GM18867 (cell line): Measurements from ENCODE around the gene CYB561D1.

Experiments
- ATAC-seq: cut with Tn5 transposase; IDR thresholded peaks from one replicate; pipeline ENCODE4 v1.9.1; 2021; ENCODE audit warnings: mild to moderate bottlenecking, moderate library complexity; ENCODE audit not compliant: unreplicated experiment

CYB561D1 gene

DNA sequence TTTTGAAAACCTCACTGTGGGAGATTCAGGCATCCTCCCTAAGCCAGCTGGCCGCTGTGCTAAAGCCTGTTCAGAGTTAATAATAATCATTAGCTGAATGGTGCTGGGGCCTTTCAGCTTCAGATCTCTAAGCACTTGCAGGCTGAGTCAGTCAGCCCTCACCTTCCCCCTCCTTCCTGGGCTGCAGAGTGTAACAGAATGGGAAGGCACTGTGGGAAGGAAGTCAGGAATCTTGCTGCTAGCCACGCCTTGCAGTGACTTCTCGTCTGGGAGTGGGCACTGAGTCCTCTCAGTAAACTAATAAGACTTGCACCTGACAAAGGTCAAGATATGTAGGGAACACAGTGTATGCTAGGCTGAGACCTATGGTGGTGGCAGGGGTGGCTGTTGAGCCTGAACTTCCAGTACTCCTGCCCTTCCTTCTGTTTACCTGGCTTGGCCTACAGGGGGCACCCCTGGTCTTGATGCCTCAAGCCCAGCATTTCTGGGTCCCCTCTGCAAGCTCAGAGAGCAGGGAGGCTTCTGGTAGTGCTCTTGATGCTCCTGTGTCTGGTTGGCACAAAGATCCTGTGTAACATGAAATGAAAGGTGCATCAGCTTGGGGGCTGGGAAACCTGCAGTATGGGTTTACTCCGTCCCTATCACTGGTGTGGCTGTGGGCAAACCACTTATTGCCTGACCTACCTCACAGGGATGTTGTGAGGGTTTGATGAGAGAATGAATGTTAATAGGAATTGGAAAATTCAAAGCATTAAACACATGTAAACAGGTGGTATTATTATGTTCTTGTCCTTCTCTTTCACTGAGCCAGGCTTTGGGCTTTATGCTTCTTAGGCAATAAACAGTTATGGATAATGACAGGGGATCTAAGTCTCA, 6.0 kb downstream of the CYB561D1 start:
- no peak for ATAC-seq

DNA sequence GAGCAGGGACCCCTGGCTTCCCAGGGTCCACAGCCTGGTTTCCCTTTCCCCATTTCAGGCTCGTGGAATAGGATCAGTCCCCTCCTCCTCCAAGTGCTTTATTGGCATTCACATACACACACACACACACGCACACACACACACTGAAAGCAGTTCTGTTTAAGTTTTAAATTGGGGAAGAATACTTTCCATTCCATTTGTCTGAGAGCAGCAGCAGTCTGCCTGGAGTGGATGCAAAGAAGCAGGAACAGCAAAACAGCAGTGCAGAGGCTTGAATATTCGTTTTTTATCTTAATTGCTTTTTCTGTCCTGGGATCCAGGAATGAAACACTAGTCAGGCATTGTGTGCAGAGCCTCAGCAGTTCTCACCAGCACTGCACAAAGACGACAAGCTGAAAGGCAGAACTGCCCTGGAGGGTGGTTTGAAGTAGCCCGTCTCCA, 7.1 kb downstream of the CYB561D1 start:
- ATAC-seq, result no peak

DNA sequence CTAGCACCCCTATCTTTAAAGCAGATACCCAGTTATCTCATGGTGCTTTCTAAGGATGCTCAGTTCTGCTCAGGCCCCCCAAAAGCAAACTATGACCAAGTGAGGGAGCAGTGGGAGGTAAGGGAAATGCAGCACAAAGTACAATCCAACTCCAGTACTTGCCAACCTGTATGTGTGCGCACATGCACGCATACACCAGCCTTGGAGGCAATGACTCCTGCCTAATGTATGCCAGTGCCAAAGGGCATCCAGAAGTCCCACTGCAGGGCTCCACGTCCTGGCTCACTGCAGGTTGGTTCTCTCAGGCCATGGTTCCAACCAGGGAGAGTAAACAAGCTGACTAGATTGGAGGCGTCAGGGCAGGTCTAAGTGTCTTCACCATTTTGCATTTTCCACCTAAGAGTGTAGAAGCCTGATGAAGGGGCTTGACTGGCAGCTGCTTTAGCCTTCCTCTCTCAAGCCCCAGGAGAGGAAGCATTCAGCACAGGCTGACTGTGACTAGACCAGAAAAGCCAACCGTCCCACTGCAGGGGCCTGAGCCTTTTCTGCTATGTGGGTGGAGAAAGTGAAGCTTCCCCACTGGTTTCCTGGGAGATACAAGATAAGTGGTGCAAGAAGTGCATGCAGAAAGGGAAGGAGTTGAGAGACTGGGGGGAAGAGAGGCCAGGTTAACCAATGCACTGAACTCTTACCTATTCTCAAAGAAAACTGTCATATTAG, 7.9 kb downstream of the CYB561D1 start:
- ATAC-seq, result no peak

DNA sequence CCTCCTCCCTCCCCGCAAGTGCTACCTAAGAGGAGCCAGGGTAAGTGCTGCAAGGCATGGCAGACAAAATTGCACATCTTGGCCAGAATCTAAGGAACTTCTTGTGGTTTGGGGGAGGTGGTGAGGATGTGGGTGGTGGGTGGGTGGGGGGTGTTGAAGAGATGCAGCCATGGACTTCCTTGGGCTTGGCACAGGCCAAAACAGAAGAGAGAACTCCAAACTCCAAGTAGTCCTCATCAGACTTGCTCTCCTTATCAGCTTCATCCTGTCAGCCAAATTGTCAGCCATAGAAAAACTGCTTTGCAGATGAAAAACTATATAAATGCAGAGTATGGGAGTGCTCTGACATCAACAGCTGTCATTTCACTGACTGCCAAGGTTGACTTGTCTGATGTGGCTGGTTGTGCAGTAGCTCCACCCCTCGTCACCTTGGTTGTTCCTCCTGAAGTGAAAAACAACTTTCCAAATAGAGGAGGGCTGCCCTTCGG, 8.5 kb downstream of the CYB561D1 start:
- no peak for ATAC-seq

DNA sequence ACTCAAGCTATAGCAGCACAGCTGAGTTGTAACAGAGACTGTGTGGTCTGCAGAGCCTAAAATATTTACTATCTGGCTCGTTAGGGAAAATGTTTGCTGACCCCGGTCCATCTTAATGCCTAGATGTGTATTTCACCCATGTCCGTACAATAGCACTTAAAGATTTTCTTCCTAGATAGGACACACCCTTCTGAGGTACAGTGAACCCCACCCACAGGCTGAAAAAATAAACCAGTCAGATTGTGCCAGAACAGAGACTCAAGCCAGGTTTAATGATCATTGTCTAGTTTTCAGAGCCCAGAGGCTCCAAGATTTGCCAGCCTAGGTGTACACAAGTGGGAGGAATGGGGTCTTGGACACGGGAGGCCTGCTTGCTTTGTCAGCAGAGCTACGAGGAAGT, 10.0 kb downstream of the CYB561D1 start:
- no peak for ATAC-seq

DNA sequence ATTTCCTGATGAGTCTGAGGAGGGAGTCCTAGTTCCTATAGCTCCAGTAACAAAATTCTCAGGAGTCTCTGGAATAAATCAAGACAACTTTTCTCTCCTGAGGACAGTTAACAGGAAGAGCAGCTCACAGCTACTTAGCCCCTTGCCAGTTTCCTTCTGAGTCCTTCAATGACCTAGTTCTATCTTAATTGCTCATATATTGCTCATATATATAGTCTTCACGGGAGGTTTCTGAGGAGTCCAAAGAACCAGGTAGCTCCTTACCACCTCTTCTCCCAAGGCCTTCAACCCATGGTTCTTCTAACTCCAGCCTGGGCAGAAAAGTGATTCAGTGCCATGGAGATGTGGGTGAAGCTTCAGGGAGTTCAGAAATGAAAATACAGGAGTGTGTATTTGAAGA, 11.1 kb downstream of the CYB561D1 start:
- no peak for ATAC-seq

DNA sequence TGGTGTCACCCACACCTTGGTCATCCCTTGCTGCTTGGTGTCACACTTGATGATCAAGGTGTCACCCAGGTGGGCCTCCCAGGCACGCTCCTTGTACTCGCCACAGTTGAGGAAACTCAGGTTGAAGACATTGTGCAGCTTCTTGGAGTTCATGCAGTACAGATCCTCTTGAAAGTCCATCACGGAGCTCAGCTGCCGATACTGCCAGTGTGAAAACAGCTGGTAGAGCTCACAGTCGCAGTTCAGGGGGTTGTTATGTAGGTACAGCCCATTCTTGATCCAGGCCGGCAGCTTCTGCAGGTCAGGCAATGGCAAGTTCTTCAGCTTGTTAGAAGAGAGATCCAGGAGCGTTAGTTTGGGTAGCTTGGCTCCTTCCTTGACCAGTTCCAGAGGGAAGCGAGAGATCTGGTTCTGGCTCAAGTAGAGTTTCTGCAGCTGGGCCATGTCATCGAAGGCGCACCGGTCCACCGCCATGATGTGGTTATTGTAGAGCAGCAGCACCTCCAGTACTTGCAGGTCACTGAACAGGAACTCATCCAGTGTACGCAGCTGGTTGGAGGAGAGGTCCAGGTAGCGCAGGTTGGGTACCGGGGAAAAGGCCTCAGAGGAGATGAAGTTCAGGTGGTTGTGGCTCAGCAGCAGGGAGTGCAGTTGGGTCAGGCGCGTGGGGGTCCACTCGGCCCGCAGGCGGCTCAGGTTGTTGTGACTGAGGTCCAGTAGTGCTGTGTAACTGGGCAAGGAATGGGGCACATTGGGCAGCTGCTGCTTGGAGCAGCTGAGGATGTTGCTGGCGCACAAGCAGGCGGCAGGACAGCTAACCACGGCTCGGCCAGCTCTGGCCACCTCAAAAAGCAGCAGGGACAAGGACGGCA, 14.3 kb downstream of the CYB561D1 start:
- no peak for ATAC-seq

DNA sequence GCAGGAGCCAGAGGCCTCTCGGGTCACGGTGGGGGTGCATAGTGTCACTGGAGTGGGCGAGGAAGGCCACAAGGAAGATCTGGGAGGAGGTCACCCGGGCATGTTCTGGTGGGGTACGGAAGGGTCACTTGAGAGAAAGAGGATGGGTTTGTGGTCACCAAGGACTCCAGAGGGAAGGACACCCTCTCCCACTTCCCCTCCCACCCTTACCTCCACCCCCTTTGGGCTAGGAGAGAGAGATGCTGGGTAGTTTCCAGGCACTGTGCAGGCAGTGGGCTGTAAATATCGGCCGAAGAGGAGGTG, 14.9 kb downstream of the CYB561D1 start:
- no peak for ATAC-seq

DNA sequence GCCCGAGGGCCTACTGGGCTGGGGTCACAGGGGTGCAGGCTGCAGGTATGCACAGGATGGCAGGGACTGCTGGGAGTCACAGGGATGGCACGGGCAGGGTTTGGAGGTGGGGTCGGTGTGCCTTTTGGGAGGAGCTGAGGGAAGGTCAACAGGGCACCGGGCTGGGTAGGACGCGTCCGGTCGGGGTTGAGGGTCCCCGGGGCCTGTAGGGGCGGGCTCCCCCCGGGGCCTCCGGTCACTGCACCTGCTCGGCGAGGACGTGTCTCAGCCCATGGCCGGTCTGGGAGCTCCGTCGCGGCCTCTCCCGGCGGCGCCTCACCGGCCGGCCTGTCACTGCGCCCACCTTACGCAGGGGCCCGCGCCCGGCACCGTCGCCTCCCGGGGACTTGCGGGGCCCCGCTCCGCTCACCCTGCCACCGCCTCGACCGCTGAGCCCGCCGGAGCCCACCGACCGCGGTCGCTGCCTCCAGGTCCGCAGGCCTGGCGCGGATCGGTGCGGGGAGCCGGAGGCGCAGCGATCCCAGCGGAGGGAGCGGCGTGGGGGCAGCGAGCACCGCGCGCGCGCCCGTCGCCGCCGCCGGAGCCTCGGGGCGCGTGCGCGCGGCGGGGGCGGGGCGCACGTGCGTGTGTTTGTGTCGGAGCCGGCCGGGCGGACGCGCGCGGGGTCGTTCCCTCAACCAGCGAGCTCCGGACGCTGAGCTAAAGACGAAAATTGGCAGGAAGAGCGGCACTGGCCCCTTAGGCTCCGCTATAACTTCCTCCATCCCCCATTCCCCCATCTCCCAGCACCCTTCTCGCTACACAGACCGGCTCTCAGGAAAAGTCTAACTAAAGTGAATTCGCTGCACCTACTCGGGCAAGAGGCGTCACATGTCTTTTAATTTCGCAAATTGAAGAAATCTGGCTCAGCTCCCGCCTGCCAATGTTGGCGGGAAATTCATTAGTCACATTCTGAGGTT, 15.6 kb downstream of the CYB561D1 start, which contains the start of gene AMIGO1:
Gene AMIGO1, minus strand, starts transcription at position 552 of the 959 bp plus-strand sequence. CDS start 815 bp downstream, outside the sequence.
- ATAC-seq, result peak; percentile 66

DNA sequence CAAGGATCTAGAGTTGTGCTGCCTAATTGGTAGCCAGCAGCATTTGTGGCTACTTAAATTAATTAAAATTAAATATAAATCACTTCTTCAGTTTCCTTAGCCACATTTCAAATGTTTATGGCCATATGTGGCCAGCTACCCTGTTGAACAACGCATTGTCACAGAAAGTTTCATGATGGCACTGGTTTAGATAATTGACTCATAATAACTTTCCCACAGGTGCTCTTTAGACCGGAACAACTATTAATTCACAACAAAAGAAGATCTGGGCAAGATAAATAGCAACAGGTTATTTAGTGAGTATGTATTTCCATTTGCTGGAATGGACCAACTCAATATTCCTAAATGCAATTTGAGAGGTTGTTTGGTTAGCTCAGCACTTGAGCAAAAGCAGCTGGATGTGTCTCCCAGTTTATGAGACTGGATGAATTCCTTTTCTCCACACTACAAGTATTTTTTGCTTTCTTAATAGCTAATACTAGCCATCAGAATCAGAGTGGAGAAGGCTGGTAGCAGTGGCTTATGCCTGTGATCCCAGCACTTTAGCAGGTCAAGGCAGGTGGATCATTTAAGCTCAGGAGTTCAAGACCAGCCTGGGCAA, 19.3 kb downstream of the CYB561D1 start:
- no peak for ATAC-seq

DNA sequence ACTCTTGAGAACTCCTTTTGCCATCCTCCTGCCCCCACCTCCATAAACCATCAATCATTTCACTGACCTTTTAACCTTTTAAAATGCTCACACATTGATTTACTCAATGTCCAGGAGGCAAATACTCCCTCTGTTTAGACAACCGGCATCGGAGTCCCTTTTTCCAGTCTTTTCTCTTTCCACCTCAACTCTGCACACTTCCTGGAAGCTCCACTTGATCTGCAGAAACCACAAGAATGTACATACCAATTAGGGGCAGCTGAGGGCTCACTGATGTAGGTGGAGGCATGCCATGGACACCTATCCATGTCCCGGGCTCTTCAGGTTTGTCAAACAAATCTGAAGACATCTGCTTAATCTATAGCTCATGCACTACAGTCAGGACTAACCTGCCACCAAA, 21.0 kb downstream of the CYB561D1 start:
- no peak for ATAC-seq

DNA sequence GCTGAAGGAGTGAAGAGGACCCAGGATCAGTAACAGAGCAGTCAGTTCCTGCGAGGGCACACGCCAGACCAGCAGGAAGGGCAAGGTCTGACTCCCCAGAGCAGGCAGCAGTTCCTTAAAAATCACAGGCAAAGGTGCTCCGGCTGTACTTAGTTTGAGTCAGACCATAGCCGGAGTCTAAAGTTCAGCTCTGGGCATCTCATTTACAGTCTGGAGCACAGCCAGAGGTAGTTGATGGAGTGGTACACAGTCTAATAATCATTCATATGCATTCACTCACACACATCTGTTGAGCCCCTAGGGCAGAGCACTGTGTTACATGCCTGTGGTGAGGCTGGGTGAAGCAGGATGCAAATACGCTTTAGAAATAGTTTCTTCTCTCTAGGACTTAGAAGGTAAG, 23.0 kb downstream of the CYB561D1 start:
- ATAC-seq, result no peak

DNA sequence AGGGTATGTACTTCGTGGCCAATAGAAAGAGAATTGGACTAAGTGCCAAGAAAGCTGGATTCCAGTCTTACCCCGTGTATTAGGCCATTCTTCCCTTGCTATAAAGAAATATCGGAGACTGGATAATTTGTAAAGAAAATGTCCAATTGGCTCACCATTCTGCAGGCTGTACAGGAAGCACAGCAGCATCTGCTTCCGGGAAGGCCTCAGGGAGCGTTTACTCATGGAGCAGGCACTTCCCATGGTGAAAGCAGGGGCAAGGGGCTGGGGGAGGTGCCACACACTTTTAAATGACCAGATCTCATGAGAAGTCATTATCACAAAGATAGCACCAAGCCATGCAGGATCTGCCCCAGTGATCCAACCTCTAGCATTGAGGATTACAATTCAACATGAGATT, 23.4 kb downstream of the CYB561D1 start:
- ATAC-seq, result no peak

DNA sequence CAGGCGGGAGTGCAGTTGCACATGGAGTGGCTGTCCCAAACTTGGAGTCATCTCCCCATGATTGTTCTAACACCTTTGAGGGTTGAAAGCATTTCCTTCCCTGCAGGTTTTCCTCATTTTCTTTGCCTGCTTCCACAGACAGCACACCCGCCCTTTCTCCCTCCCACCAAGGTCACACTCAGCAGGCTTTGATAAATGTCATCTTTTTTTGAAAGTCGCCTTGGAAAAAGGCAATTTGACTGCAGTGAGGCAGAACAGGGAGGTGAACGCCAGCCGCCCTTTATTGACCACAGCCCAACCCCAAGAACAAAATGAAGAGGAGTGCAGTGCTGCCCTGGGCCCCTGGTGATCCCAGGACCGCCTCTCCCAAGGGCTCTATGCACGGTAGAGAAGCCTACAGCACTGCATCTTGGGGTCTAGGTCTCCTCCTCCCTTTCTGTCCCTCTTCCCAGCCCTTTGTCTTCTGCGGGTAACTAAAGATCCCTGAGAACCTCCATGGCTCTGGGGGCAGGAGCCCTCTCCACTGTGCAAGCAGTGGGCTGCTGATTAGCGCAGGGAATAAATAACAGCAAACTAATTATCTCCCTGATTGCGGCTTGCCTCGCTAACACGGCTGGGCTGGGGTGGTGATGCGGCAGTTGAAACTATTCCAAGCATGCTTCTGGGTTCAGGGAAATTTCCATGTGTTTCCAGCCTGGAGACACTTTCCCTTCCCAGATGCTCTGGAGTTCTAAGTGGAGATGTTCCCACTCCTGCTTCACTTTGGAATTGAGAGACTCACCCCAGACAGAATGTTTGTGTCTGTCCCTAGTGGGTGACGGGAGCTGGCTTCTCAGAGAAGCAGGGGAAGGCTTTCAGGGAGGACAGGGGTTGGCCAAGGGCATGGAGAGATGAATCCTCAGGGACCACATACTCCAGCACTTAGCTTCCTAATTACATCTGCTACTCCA, 27.4 kb downstream of the CYB561D1 start:
- ATAC-seq, result no peak

DNA sequence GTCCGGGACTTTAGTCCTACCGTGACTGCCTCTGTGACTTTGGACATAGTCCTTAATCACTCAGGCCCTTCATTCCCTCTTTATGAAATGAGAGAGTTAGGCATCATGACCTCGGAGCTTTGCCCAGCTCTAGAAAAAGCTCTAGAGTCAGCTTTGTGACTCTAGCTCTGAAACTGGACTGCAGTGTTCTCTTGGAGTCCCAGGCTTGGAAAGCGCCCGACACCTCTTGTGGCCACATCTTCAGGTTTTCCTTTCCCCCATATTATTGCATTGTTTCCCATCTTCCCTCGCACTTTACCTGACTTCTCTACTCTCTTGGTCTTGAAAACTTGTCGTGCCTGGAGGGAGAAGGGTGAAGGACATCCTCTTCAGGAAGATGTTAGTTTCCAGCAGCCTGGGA, 28.1 kb downstream of the CYB561D1 start:
- no peak for ATAC-seq

DNA sequence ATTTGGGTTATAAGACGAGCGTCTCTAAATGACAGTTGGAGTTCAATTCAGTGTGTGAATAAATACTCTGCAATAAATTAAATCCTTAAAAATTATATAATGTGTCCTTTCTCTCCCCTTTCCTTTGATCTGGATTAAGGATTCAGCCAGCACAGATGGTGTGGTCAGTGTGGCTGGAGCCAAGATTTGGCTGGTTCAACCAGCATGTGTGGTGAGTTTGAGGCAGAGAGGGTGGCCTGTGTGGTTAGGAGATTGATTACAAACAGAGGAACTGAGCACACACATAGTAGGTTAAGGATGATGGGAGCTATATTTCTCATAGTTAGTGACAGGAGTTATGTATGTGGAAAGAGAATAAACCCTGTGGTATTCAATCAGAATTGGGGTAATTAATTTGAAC, 29.8 kb downstream of the CYB561D1 start:
- ATAC-seq, result no peak

DNA sequence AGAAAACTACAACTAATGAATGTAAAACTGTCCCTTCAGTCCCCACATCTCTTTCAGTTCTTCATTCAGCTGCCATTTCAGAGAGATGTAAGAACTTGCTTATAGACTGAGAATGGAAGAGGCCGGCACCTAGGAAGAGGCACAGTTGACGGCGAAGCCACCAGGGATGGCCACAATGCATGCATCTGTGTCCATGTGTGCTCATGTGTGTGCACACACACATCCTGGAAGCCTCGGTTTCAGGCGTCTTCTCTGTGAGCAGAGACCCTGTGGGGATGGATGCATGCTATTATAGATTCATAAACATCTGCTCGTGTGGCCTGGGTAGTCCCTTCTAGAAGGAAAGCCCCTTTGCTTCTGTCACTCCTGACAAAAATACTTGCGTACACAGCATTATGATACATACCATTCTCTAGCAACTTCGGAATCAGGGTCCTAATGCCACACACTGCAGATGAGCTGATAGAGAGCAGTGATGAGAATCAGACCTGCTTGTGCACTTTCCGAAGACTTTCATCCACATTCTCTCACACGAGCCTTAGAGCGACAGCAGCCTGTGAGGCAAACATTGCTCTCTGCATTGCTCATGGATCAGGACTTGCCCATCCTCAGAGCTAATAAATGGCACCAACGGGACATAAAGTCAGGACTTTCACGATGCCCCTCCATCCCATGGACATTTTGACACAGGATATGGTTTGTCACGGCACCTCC, 33.4 kb downstream of the CYB561D1 start:
- ATAC-seq, result peak; percentile 57
